ENCODE data around the gene NANOS2. TPM values are rescaled to one million over a fixed set of nuclear protein-coding genes. Genes with fewer than 3 reads are reported as not detected.
A peak's percentile ranks its signal among the peaks of the same experiment; 100 is the strongest.

The NANOS2 gene
- total and polyA plus RNA-seq, 2 of the 13 experiments (the other 11 are each of a cell fraction or from before 2014, with no cell fraction given): not detected

- no peak for TF ChIP-seq ARID4A (CRISPR knock-in tag; IDR thresholded peaks at IDR 0.05; ENCODE audit: borderline replicate concordance)
- no peak for TF ChIP-seq ZBTB25 (CRISPR knock-in tag; IDR thresholded peaks at IDR 0.05)
- no peak for TF ChIP-seq GATAD1 (CRISPR knock-in tag; IDR thresholded peaks at IDR 0.05)
- TF ChIP-seq TFE3 (CRISPR knock-in tag; IDR thresholded peaks at IDR 0.05): no peak
- no peak for TF ChIP-seq SALL2 (CRISPR knock-in tag; IDR thresholded peaks at IDR 0.05)
- no peak for TF ChIP-seq ZNF775 (CRISPR knock-in tag; IDR thresholded peaks at IDR 0.05; ENCODE audit: borderline replicate concordance)
- no peak for TF ChIP-seq NR2F6 (IDR thresholded peaks at IDR 0.05)
- TF ChIP-seq NR2F6 (CRISPR knock-in tag; IDR thresholded peaks at IDR 0.05): no peak
- no peak for TF ChIP-seq ZNF800 (CRISPR knock-in tag; IDR thresholded peaks at IDR 0.05)
- TF ChIP-seq POLR2AphosphoS5 (IDR thresholded peaks at IDR 0.05; ENCODE audit: low read depth, low read length): peak; percentile 36; the same call in 1 of the 2 replicates
- TF ChIP-seq ARID3A (IDR thresholded peaks at IDR 0.05; ENCODE audit: low read depth, low read length): no peak
- no peak for TF ChIP-seq ZNF326 (CRISPR knock-in tag; IDR thresholded peaks at IDR 0.05; ENCODE audit: borderline replicate concordance)
- no peak for TF ChIP-seq RELA (CRISPR knock-in tag; IDR thresholded peaks at IDR 0.05)
- TF ChIP-seq ISX (CRISPR knock-in tag; conservative IDR thresholded peaks at IDR 0.05): no peak
- TF ChIP-seq ELK4 (CRISPR knock-in tag; IDR thresholded peaks at IDR 0.05; ENCODE audit: borderline replicate concordance): no peak
- no peak for TF ChIP-seq ZNF317 (CRISPR knock-in tag; IDR thresholded peaks at IDR 0.05)
- TF ChIP-seq ZFP90 (CRISPR knock-in tag; IDR thresholded peaks at IDR 0.05; ENCODE audit: borderline replicate concordance): no peak
Observed at GRCh38 chr19:45873219-45873772, 41.3 kb downstream of the NANOS2 start (continued).

Measured in HepG2 (cell line).